Head of caudate nucleus (tissue), 42 donors: ENCODE data around the gene ABR.
"Not testable (repeated sequence)": the region's sequence is repeated elsewhere in the genome, so short reads cannot be mapped to it uniquely, and the experiment has no call there.

Source experiments
- DNase-seq, 42 donors: peaks; one replicate each; pipeline versions ENCODE4 v3.0.0 to v3.0.0-alpha.2; 2020 to 2021; ENCODE audit warnings: mixed read lengths in 7 of 42
- intact Hi-C: fragments of 100-400 bp; cut with DNase I; formaldehyde crosslinking; loops from one replicate; pipeline ENCODE4 v1.15.0; 2022

Gene ABR

GRCh38 chr17:1068356-1068755 lies 111.4 kb downstream of the ABR start:
- intact Hi-C loops = no loop called here

GRCh38 chr17:1067282-1067956 lies 112.4 kb downstream of the ABR start:
- no peak for DNase-seq
- intact Hi-C loops = no loop called here

More at GRCh38 chr17:1068356-1068755, 111.4 kb downstream of the ABR start:
- DNase-seq = peak in 1 of 42 donors; percentile 36

- intact Hi-C loops, DNase-seq: not testable (repeated sequence)
These were observed 114.4 kb downstream of the ABR start for GRCh38 chr17:1065416-1065815.

GRCh38 chr17:1060991-1061390 lies 118.8 kb downstream of the ABR start:
- intact Hi-C loops = no loop called here
- DNase-seq = peak in 2 of 42 donors; percentile 19 to 63

GRCh38 chr17:1059131-1059795 lies 120.5 kb downstream of the ABR start:
- intact Hi-C loops = loop anchor here (5.0 to 10.0 kb wide), 2 partner anchors 62 to 264 kb away; partner anchors contain the start of gene TIMM22
- no peak for DNase-seq

- peak in 27 of 42 donors; percentile 39 to 81 (median 63) for DNase-seq
These were observed 121.2 kb downstream of the ABR start for GRCh38 chr17:1058423-1059130.

GRCh38 chr17:1056761-1057160 lies 123.0 kb downstream of the ABR start:
- DNase-seq = peak in 1 of 42 donors; percentile 2

More at GRCh38 chr17:1058423-1059130, 121.2 kb downstream of the ABR start:
- intact Hi-C loops = loop anchor here (5.0 to 10.0 kb wide), 2 partner anchors 61 to 264 kb away; partner anchors contain the start of gene TIMM22

GRCh38 chr17:1055751-1056645 lies 123.8 kb downstream of the ABR start:
- peak in 41 of 42 donors; percentile 48 to 90 (median 73) for DNase-seq
- intact Hi-C loops = loop anchor here (5.0 to 10.0 kb wide), 2 partner anchors 59 to 261 kb away; partner anchors contain the start of gene TIMM22

More at GRCh38 chr17:1056761-1057160, 123.0 kb downstream of the ABR start:
- intact Hi-C loops = loop anchor here (5.0 to 10.0 kb wide), 2 partner anchors 59 to 262 kb away; partner anchors contain the start of gene TIMM22

- intact Hi-C loops = loop anchor here (5.0 to 10.0 kb wide), 2 partner anchors 58 to 260 kb away; partner anchors contain the start of gene TIMM22
- peak in 1 of 42 donors; percentile 4 for DNase-seq
These were observed 124.5 kb downstream of the ABR start for GRCh38 chr17:1055231-1055630.

- intact Hi-C loops = loop anchor here (5.0 to 10.0 kb wide), 2 partner anchors 57 to 260 kb away; partner anchors contain the start of gene TIMM22
- peak in 1 of 42 donors; percentile 0 for DNase-seq
These were observed 125.1 kb downstream of the ABR start for GRCh38 chr17:1054656-1055055.

GRCh38 chr17:1053661-1054360 lies 126.0 kb downstream of the ABR start:
- intact Hi-C loops = loop anchor here (10.0 kb wide), 1 partner anchor 259 kb away; no protein-coding TSS in a partner anchor

GRCh38 chr17:1050996-1051925 lies 128.5 kb downstream of the ABR start:
- intact Hi-C loops = loop anchor here (10.0 kb wide), 1 partner anchor 256 kb away; no protein-coding TSS in a partner anchor

More at GRCh38 chr17:1053661-1054360, 126.0 kb downstream of the ABR start:
- peak in 1 of 42 donors; percentile 2 for DNase-seq

GRCh38 chr17:1050246-1050995 lies 129.4 kb downstream of the ABR start:
- intact Hi-C loops = loop anchor here (10.0 kb wide), 1 partner anchor 256 kb away; no protein-coding TSS in a partner anchor
- no peak for DNase-seq

More at GRCh38 chr17:1050996-1051925, 128.5 kb downstream of the ABR start:
- DNase-seq = no peak

GRCh38 chr17:1049446-1050225 lies 130.1 kb downstream of the ABR start:
- intact Hi-C loops = loop anchor here (10.0 kb wide), 1 partner anchor 255 kb away; no protein-coding TSS in a partner anchor
- peak in 1 of 42 donors; percentile 4 for DNase-seq
